ENCODE measurements around the gene WASHC2A.
"Not testable (repeated sequence)": the region's sequence is repeated elsewhere in the genome, so short reads cannot be mapped to it uniquely, and the experiment has no call there.

WASHC2A gene

DNA sequence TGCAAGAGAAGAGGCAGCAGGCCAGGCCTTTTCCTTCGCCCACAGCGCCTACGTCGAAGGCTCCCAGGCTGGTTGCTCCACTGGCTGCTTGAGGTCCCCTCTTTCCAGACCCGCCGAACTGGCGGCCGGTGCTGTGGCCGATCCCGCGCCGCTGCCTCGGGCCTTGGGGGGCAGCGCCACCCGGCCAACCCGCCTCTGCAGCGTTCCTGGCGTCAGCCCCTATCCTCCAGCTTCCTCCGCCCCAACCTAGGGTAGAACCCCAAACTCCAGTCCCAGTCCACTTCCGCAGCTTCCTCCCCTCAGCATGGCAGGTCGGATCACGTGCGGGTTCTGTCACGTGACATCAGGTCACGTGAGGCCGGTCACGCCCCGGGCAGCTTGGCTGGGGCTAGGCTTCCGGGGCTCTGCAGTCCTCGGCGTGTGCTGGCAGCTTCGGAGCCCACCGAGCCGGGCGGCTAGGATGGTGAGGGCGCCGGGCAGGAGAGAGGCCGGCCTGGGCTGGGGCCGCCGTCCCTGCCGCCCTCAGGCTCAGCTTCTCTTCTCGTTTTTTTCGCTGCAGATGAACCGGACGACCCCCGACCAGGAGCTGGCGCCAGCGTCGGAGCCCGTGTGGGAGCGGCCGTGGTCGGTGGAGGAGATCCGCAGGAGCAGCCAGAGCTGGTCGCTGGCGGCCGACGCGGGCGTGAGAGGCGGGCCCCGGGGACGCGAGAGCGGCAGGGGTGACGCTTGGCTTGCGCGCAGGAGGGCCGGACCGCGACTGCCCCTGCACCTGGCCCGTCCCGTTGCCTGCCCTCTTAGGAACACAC lies at the start of gene WASHC2A:
Gene WASHC2A (plus strand): TSS at position 409 of the 806 bp plus-strand sequence. CDS start 52 bp downstream, at position 461.
- FAIRE-seq = not testable (repeated sequence)

DNA sequence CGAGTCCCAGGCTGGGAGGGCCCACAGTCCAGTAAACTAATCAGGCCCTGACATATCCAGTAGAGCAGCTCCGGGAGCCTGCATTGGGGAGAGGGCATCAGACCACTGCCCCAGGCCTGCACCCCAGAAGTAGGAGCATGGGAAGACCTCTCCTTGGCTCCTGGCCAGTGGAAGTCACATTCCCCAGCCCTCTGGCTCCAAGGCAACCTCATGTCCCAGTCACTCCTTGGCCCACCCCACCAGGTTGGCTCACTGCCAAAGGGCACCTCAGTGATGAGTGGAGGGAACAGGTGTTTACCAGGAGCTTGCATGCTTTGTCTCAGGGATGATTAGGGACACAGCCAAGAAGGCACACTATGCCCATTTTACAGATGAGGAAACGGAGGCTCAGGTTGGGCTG lies 48.5 kb upstream of the WASHC2A start:
- FAIRE-seq = not testable (repeated sequence)

- FAIRE-seq = not testable (repeated sequence)
Measured at GRCh38 chr10:50020451-50021024, 47.2 kb upstream of the WASHC2A start.

- no peak for FAIRE-seq
Measured at GRCh38 chr10:50021646-50022045, 46.1 kb upstream of the WASHC2A start.

- FAIRE-seq = not testable (repeated sequence)
Measured at GRCh38 chr10:50024716-50025383, 42.9 kb upstream of the WASHC2A start.

DNA sequence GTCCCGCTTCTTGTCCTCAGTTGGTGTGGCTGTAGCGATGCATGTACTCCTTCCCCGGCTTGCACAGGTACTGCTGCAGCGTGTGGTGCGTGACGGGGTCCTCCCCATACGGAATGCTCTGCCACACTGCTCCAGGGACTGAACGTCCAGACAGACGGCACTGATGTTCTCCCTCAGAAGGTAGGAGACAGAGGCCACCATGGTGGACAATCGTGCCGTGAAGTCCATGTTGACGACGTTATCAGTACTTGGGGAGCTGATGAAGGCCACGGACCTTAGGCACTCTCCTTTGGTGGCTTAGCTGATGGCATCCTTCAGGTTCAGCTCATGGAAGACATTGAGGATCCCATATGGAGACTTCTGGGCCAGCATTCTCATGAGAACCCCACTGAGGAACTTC lies 42.1 kb upstream of the WASHC2A start:
- FAIRE-seq = no peak

DNA sequence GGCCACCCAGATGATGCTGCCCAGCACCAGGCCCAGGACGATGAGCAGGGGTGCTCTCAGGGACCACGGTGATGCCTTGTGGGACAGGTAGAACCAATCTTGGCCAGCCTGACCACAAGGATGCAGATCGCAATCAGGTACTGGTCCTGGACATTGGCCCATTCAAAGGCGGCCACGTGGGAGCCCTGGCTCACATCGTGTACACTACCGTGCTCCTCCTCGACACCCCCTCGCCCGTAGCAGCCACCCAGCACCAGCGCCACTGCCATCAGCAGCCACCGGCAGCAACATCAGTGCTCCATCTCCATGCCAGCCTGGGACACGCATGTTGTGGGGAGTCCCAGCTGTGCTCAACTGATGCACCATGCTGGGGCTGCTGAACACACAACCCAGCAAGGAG lies 40.6 kb upstream of the WASHC2A start:
- no peak for FAIRE-seq

- FAIRE-seq = no peak
Measured at GRCh38 chr10:50033481-50033880, 34.3 kb upstream of the WASHC2A start.

DNA sequence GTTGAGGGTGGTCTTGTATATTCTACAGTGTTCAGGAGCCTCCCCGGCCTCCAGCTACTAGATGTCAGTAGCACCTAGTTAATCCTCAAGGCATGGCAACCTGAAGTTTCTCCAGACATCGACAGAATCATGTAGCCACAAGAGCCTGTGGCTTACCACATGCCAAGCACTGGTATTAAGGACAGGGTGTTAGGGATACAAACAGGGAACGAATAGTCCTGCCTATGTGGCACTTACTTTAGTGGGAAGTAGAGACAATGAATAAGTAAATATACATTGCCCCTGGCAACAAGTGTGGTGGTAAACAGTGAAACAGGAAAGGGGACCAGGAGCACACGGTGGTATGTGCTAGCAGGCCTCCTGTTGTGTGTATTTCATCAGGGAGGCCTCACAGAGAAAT lies 32.4 kb upstream of the WASHC2A start:
- FAIRE-seq = not testable (repeated sequence)

GRCh38 chr10:50044941-50045664 lies 22.7 kb upstream of the WASHC2A start:
- no peak for FAIRE-seq

DNA sequence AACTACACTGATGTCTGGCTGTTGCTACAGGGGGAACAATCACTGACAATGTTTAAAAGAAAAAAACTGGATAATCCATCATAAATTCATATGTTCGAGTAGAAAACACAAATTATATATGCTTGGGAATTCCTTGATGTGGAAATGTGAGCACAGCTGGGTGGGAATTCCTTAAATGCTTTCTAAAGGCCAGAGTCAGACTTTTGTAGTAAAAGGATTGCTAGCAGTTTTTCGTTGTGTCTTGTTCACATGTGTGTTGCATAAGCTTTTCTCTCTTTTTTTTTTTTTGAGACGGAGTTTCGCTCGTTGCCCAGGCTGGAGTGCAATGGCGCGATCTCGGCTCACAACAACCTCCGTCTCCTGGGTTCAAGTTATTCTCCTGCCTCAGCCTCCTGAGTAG lies 21.3 kb upstream of the WASHC2A start:
- not testable (repeated sequence) for FAIRE-seq

DNA sequence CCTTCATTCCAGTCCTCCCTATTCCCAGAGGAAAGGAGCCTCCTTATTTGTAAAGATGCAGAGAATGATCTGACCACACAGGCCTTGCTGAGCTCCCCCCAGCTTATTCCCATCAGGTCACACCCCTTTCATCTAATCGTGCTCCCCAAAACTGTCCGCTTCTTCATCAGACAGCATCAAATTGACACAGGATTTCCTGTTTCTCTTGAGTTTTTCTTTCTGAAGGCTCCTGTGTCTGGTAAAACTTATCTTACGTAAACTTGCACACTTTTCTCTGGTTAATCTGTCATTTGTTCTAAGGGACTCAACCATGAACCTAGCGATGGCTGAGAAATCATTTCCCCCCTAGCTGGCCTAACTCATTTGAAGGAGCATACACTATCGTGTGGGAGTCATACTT lies 20.2 kb upstream of the WASHC2A start:
- not testable (repeated sequence) for FAIRE-seq

GRCh38 chr10:50051995-50052660 lies 15.6 kb upstream of the WASHC2A start:
- FAIRE-seq = not testable (repeated sequence)

DNA sequence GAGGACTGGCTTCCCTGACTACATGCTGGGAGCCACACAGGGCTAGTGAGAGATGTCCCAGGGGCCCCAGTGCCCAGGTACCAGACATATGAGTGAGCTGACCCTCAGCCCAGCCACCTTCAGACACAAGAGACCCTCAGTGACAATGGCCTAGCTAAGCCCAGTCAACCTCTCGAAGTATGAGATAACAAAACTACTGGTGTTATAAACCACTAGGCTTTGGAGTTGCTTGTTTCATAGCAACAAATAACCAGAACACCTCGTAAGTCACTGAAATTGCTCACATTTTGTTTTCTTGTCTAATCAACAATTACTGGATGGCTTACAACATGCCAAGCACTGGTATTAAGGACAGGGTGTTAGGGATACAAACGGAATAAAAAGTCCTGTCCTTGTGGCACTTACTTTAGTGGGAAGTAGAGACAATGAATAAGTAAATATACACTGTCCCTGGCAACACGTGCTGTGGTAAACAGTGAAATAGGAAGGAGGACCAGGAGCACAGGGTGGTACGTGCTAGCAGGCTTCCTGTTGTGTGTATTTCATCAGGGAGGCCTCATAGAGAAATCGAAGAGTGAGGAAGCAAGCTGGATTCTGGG lies 14.9 kb upstream of the WASHC2A start:
- FAIRE-seq = not testable (repeated sequence)

GRCh38 chr10:50055494-50056292 lies 12.1 kb upstream of the WASHC2A start:
- FAIRE-seq = not testable (repeated sequence)

- FAIRE-seq = not testable (repeated sequence)
Measured at GRCh38 chr10:50056654-50057053, 11.1 kb upstream of the WASHC2A start.

- not testable (repeated sequence) for FAIRE-seq
Measured at GRCh38 chr10:50058727-50059126, 9.0 kb upstream of the WASHC2A start.

GRCh38 chr10:50059946-50060345 lies 7.8 kb upstream of the WASHC2A start:
- FAIRE-seq = not testable (repeated sequence)

GRCh38 chr10:50061548-50061947 lies 6.2 kb upstream of the WASHC2A start:
- not testable (repeated sequence) for FAIRE-seq

DNA sequence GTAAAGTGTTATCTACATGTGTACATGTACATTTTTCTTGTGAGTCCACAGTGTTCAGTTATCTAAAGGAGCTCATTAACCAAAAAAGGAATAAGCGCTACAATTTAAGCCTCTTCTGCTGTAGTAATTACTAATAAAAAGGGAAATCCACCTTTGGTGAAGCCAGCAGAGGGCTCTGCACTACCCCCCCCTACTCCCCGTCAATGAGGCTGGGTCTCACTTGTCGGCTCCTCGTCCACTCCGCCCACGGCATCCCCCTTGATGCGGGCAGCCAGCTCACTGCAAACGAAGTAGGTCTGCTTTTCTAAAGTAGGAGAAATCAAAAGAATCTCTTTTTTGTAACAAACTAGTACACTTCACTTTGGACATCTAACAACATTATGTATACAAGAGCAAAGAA lies 4.7 kb upstream of the WASHC2A start:
- no peak for FAIRE-seq

DNA sequence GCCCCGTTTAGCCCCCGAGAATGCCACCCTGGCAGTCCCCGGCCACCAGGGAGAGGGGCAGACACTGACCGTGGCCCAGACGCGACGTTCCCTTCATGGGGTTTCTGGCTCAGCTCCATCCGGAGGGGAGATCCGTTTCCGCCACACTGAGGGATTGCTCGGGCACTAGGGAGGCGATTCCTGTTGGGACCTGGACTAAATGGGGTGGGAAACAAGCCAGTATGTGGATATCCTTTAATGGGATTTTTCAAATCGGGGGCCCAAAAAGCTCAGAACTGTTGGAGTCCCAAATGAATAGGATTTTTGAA lies 552 bp downstream of the WASHC2A start:
- FAIRE-seq = not testable (repeated sequence)

Measured in endometrium (tissue), 2 donors.